ENCODE data around the gene PIK3CA. TPM values are rescaled to one million over a fixed set of nuclear protein-coding genes. Genes with fewer than 3 reads are reported as not detected.

Gene PIK3CA
- total and polyA plus RNA-seq, 2 experiments from 2014 or later: 5.1 to 13.4 TPM

GRCh38 chr3:179174316-179174715 lies 26.2 kb downstream of the PIK3CA start (continued):
- TF ChIP-seq ZNF462 (CRISPR knock-in tag; IDR thresholded peaks at IDR 0.05): no peak
- TF ChIP-seq REST (IDR thresholded peaks at IDR 0.05; ENCODE audit: unreplicated experiment): no peak

GRCh38 chr3:179174898-179175297 lies 26.7 kb downstream of the PIK3CA start:
- Histone ChIP-seq H3K4me2 (0 out of 2 replicates have a peak overlapping the region, but pooled peaks have one; percentile 4), H3F3A (replicated peaks; ENCODE audit: low read depth) (no peaks in the 10 kb centered on the region), H3K4me1 (ENCODE audit: insufficient read depth) (peaks cover 4% of the 10 kb centered on the region), H3K36me3 (ENCODE audit: insufficient read depth) (no peaks in the 10 kb centered on the region), H3K79me2 (replicated peaks; ENCODE audit: insufficient read depth) (peaks cover 67% of the 10 kb centered on the region), H3K4me3 (no peak overlapping the region), H3K27me3 (ENCODE audit: insufficient read depth) (no peaks in the 10 kb centered on the region), H3K9me2 (ENCODE audit: insufficient read depth) (no peaks in the 10 kb centered on the region), H2AFZ (no peak overlapping the region), H4K20me1 (replicated peaks; ENCODE audit: insufficient read depth) (no peaks in the 10 kb centered on the region), H3K27ac (ENCODE audit: low read depth) (no peak overlapping the region)
- H3K27me3 Mint-ChIP-seq (ENCODE audit: insufficient read depth, low read depth, poor library complexity): peaks cover 1% of the 10 kb centered on the region
- peak; percentile 47; the same call in 2 of the 3 replicates for ATAC-seq
- no peaks in the 10 kb centered on the region; the same call in 1 of the 3 replicates for H3K9me3 Mint-ChIP-seq
- H3K27ac Mint-ChIP-seq: no peak overlapping the region; the same call in 1 of the 2 replicates
- H3K36me3 Mint-ChIP-seq (ENCODE audit: low read depth): no peaks in the 10 kb centered on the region
- peak; percentile 37 for DNase-seq (ENCODE audit: low spot score)
- H3K4me3 Mint-ChIP-seq: no peak overlapping the region
- H3K4me1 Mint-ChIP-seq: peaks cover 23% of the 10 kb centered on the region
- TF ChIP-seq CTCF (conservative IDR thresholded peaks at IDR 0.05; ENCODE audit: low read depth in 2 of 2) (no peak), NANOG (IDR thresholded peaks at IDR 0.05; ENCODE audit: borderline replicate concordance) (no peak), ZNF114 (CRISPR knock-in tag; IDR thresholded peaks at IDR 0.05) (no peak), CREB1 (CRISPR knock-in tag; IDR thresholded peaks at IDR 0.05; ENCODE audit: low read depth) (no peak), ETS1 (IDR thresholded peaks at IDR 0.05) (no peak), EZH2 (IDR thresholded peaks at IDR 0.05; ENCODE audit: low read depth, unreplicated experiment) (no peak), STAT1 (IDR thresholded peaks at IDR 0.05; ENCODE audit: unreplicated experiment) (no peak), EZH2phosphoT487 (IDR thresholded peaks at IDR 0.05; ENCODE audit: unreplicated experiment) (no peak)
